Measurements from ENCODE around the gene TMEM98. TPM values are rescaled to one million over a fixed set of nuclear protein-coding genes. Genes with fewer than 3 reads are reported as not detected.
"Not testable (repeated sequence)": the region's sequence is repeated elsewhere in the genome, so short reads cannot be mapped to it uniquely, and the experiment has no call there.

The TMEM98 gene
- total RNA-seq, 1 experiment from 2014 or later, result not detected

GRCh38 chr17:32962320-32962711 is 34.4 kb downstream of the TMEM98 start:
- no peak overlapping the region for H2AFZ ChIP-seq (ENCODE audit: low read length)
- H3K4me3 ChIP-seq (ENCODE audit: low read length), result no peak overlapping the region
- DNase-seq, result no peak
- H3K79me2 ChIP-seq (ENCODE audit: low read length), result no peaks in the 10 kb centered on the region
- H3K9me3 ChIP-seq (ENCODE audit: low read length), result no peaks in the 10 kb centered on the region
- H3K9ac ChIP-seq (ENCODE audit: low read length), result no peak overlapping the region
- no peaks in the 10 kb centered on the region for H3K9me2 ChIP-seq (replicated peaks; ENCODE audit: insufficient read depth, low read length)
- H3K36me3 ChIP-seq (ENCODE audit: insufficient read depth, low read length), result no peaks in the 10 kb centered on the region
- no peaks in the 10 kb centered on the region for H4K20me1 ChIP-seq (ENCODE audit: insufficient read depth, low read depth, low read length)
- H3K27me3 ChIP-seq (ENCODE audit: low read length), result no peaks in the 10 kb centered on the region
- H3K4me2 ChIP-seq (ENCODE audit: low read depth, low read length, poor library complexity, severe bottlenecking), result no peak overlapping the region
- no peak overlapping the region for H3K27ac ChIP-seq (ENCODE audit: low read length)
- no peaks in the 10 kb centered on the region for H3K4me1 ChIP-seq (ENCODE audit: low read length)

- H4K20me1 ChIP-seq (ENCODE audit: insufficient read depth, low read depth, low read length), result no peaks in the 10 kb centered on the region
- no peaks in the 10 kb centered on the region for H3K36me3 ChIP-seq (ENCODE audit: insufficient read depth, low read length)
- H3K4me3 ChIP-seq (ENCODE audit: low read length), result no peak overlapping the region
- H3K9me3 ChIP-seq (ENCODE audit: low read length), result no peaks in the 10 kb centered on the region
- H2AFZ ChIP-seq (ENCODE audit: low read length), result no peak overlapping the region
- H3K9me2 ChIP-seq (replicated peaks; ENCODE audit: insufficient read depth, low read length), result no peaks in the 10 kb centered on the region
- no peaks in the 10 kb centered on the region for H3K79me2 ChIP-seq (ENCODE audit: low read length)
- no peak overlapping the region for H3K27ac ChIP-seq (ENCODE audit: low read length)
- H3K9ac ChIP-seq (ENCODE audit: low read length), result no peak overlapping the region
- no peak for DNase-seq
- H3K4me2 ChIP-seq (ENCODE audit: low read depth, low read length, poor library complexity, severe bottlenecking), result no peak overlapping the region
- no peaks in the 10 kb centered on the region for H3K27me3 ChIP-seq (ENCODE audit: low read length)
- no peaks in the 10 kb centered on the region for H3K4me1 ChIP-seq (ENCODE audit: low read length)
Observed at GRCh38 chr17:32964541-32964940, 36.6 kb downstream of the TMEM98 start.

- H3K4me1 ChIP-seq (ENCODE audit: low read length); H3K27me3 ChIP-seq (ENCODE audit: low read length); DNase-seq: not testable (repeated sequence)
Observed at GRCh38 chr17:32969231-32969630, 41.3 kb downstream of the TMEM98 start.

GRCh38 chr17:32970281-32970680 is 42.3 kb downstream of the TMEM98 start:
- Histone ChIP-seq H3K27ac (ENCODE audit: low read length) (no peak overlapping the region), H3K9ac (ENCODE audit: low read length) (no peak overlapping the region), H2AFZ (ENCODE audit: low read length) (no peak overlapping the region), H3K27me3 (ENCODE audit: low read length) (no peaks in the 10 kb centered on the region), H3K9me2 (replicated peaks; ENCODE audit: insufficient read depth, low read length) (no peaks in the 10 kb centered on the region), H4K20me1 (ENCODE audit: insufficient read depth, low read depth, low read length) (no peaks in the 10 kb centered on the region), H3K4me2 (ENCODE audit: low read depth, low read length, poor library complexity, severe bottlenecking) (no peak overlapping the region), H3K79me2 (ENCODE audit: low read length) (no peaks in the 10 kb centered on the region), H3K36me3 (ENCODE audit: insufficient read depth, low read length) (no peaks in the 10 kb centered on the region), H3K9me3 (ENCODE audit: low read length) (no peaks in the 10 kb centered on the region), H3K4me3 (ENCODE audit: low read length) (no peak overlapping the region), H3K4me1 (ENCODE audit: low read length) (no peaks in the 10 kb centered on the region)
- no peak for DNase-seq

More at GRCh38 chr17:32969231-32969630, 41.3 kb downstream of the TMEM98 start:
- not testable (repeated sequence) for H3K4me2 ChIP-seq (ENCODE audit: low read depth, low read length, poor library complexity, severe bottlenecking); H3K79me2 ChIP-seq (ENCODE audit: low read length); H3K9me2 ChIP-seq (replicated peaks; ENCODE audit: insufficient read depth, low read length); H3K9ac ChIP-seq (ENCODE audit: low read length); H4K20me1 ChIP-seq (ENCODE audit: insufficient read depth, low read depth, low read length); H3K36me3 ChIP-seq (ENCODE audit: insufficient read depth, low read length); H3K9me3 ChIP-seq (ENCODE audit: low read length); H2AFZ ChIP-seq (ENCODE audit: low read length); H3K4me3 ChIP-seq (ENCODE audit: low read length); H3K27ac ChIP-seq (ENCODE audit: low read length)

GRCh38 chr17:32971171-32971570 is 43.2 kb downstream of the TMEM98 start:
- no peak overlapping the region for H3K4me3 ChIP-seq (ENCODE audit: low read length)
- no peak overlapping the region for H3K9ac ChIP-seq (ENCODE audit: low read length)
- no peaks in the 10 kb centered on the region for H3K27me3 ChIP-seq (ENCODE audit: low read length)
- H4K20me1 ChIP-seq (ENCODE audit: insufficient read depth, low read depth, low read length), result no peaks in the 10 kb centered on the region
- no peaks in the 10 kb centered on the region for H3K4me1 ChIP-seq (ENCODE audit: low read length)
- H3K9me2 ChIP-seq (replicated peaks; ENCODE audit: insufficient read depth, low read length), result no peaks in the 10 kb centered on the region
- no peak overlapping the region for H3K27ac ChIP-seq (ENCODE audit: low read length)
- no peaks in the 10 kb centered on the region for H3K9me3 ChIP-seq (ENCODE audit: low read length)
- no peaks in the 10 kb centered on the region for H3K36me3 ChIP-seq (ENCODE audit: insufficient read depth, low read length)
- H3K4me2 ChIP-seq (ENCODE audit: low read depth, low read length, poor library complexity, severe bottlenecking), result no peak overlapping the region
- no peaks in the 10 kb centered on the region for H3K79me2 ChIP-seq (ENCODE audit: low read length)
- H2AFZ ChIP-seq (ENCODE audit: low read length), result no peak overlapping the region
- no peak for DNase-seq

- H4K20me1 ChIP-seq (ENCODE audit: insufficient read depth, low read depth, low read length), result no peaks in the 10 kb centered on the region
- no peaks in the 10 kb centered on the region for H3K4me1 ChIP-seq (ENCODE audit: low read length)
- no peak overlapping the region for H3K4me2 ChIP-seq (ENCODE audit: low read depth, low read length, poor library complexity, severe bottlenecking)
- H2AFZ ChIP-seq (ENCODE audit: low read length), result no peak overlapping the region
- no peak overlapping the region for H3K4me3 ChIP-seq (ENCODE audit: low read length)
- DNase-seq, result no peak
- no peak overlapping the region for H3K9ac ChIP-seq (ENCODE audit: low read length)
- H3K9me2 ChIP-seq (replicated peaks; ENCODE audit: insufficient read depth, low read length), result no peaks in the 10 kb centered on the region
- no peak overlapping the region for H3K27ac ChIP-seq (ENCODE audit: low read length)
- H3K36me3 ChIP-seq (ENCODE audit: insufficient read depth, low read length), result no peaks in the 10 kb centered on the region
- H3K79me2 ChIP-seq (ENCODE audit: low read length), result no peaks in the 10 kb centered on the region
- H3K27me3 ChIP-seq (ENCODE audit: low read length), result no peaks in the 10 kb centered on the region
- H3K9me3 ChIP-seq (ENCODE audit: low read length), result no peaks in the 10 kb centered on the region
Observed at GRCh38 chr17:32976131-32976530, 48.2 kb downstream of the TMEM98 start.

GRCh38 chr17:32976605-32977004 is 48.7 kb downstream of the TMEM98 start:
- no peak overlapping the region for H3K4me3 ChIP-seq (ENCODE audit: low read length)
- H3K27me3 ChIP-seq (ENCODE audit: low read length), result no peaks in the 10 kb centered on the region
- no peaks in the 10 kb centered on the region for H3K9me2 ChIP-seq (replicated peaks; ENCODE audit: insufficient read depth, low read length)
- H4K20me1 ChIP-seq (ENCODE audit: insufficient read depth, low read depth, low read length), result no peaks in the 10 kb centered on the region
- H3K27ac ChIP-seq (ENCODE audit: low read length), result no peak overlapping the region
- H3K4me2 ChIP-seq (ENCODE audit: low read depth, low read length, poor library complexity, severe bottlenecking), result no peak overlapping the region
- H3K9ac ChIP-seq (ENCODE audit: low read length), result no peak overlapping the region
- H3K79me2 ChIP-seq (ENCODE audit: low read length), result no peaks in the 10 kb centered on the region
- no peak overlapping the region for H2AFZ ChIP-seq (ENCODE audit: low read length)
- no peak for DNase-seq
- no peaks in the 10 kb centered on the region for H3K9me3 ChIP-seq (ENCODE audit: low read length)
- H3K36me3 ChIP-seq (ENCODE audit: insufficient read depth, low read length), result no peaks in the 10 kb centered on the region
- H3K4me1 ChIP-seq (ENCODE audit: low read length), result no peaks in the 10 kb centered on the region

- Histone ChIP-seq H3K79me2 (ENCODE audit: low read length) (no peaks in the 10 kb centered on the region), H3K27ac (ENCODE audit: low read length) (no peak overlapping the region), H4K20me1 (ENCODE audit: insufficient read depth, low read depth, low read length) (no peaks in the 10 kb centered on the region), H3K9ac (ENCODE audit: low read length) (no peak overlapping the region), H3K4me1 (ENCODE audit: low read length) (no peaks in the 10 kb centered on the region), H3K27me3 (ENCODE audit: low read length) (no peaks in the 10 kb centered on the region), H3K4me3 (ENCODE audit: low read length) (no peak overlapping the region), H3K4me2 (ENCODE audit: low read depth, low read length, poor library complexity, severe bottlenecking) (no peak overlapping the region), H3K36me3 (ENCODE audit: insufficient read depth, low read length) (no peaks in the 10 kb centered on the region), H2AFZ (ENCODE audit: low read length) (no peak overlapping the region), H3K9me3 (ENCODE audit: low read length) (no peaks in the 10 kb centered on the region), H3K9me2 (replicated peaks; ENCODE audit: insufficient read depth, low read length) (no peaks in the 10 kb centered on the region)
- no peak for DNase-seq
Observed at GRCh38 chr17:32980230-32980629, 52.3 kb downstream of the TMEM98 start.

- H3K4me1 ChIP-seq (ENCODE audit: low read length); DNase-seq; H3K27me3 ChIP-seq (ENCODE audit: low read length); H3K9ac ChIP-seq (ENCODE audit: low read length); H3K79me2 ChIP-seq (ENCODE audit: low read length); H3K4me3 ChIP-seq (ENCODE audit: low read length); H3K36me3 ChIP-seq (ENCODE audit: insufficient read depth, low read length); H3K27ac ChIP-seq (ENCODE audit: low read length); H3K4me2 ChIP-seq (ENCODE audit: low read depth, low read length, poor library complexity, severe bottlenecking); H3K9me2 ChIP-seq (replicated peaks; ENCODE audit: insufficient read depth, low read length); H3K9me3 ChIP-seq (ENCODE audit: low read length); H4K20me1 ChIP-seq (ENCODE audit: insufficient read depth, low read depth, low read length); H2AFZ ChIP-seq (ENCODE audit: low read length): not testable (repeated sequence)
Observed at GRCh38 chr17:32981611-32982010, 53.7 kb downstream of the TMEM98 start.
